NCI-H2107 treated with DMSO at 0.1 percent for 48 hours (cell line): ENCODE data around the gene DLK1.

Experiments used
- DNase-seq: peaks from one replicate; lab custom pipeline; 2025; ENCODE audit not compliant: unreplicated experiment; lab: John Stamatoyannopoulos, UW

Gene DLK1

DNA sequence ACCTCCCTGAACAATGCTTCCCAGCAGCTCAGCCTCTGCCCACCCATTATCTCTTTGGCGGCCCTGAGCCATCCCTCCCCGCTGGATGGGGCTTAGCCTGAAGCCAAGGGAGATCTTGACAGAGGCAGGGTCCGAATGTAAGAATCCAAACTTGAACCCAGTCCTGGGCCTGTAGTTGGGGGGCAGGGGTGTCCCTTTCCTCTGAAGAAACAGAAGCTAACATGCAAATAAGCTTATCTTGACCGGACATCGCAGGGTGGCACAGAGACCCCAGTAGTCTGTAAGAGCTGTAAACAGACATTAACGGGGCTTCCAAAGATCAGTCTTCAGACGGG lies 6.0 kb downstream of the DLK1 start:
- DNase-seq = no peak

DNA sequence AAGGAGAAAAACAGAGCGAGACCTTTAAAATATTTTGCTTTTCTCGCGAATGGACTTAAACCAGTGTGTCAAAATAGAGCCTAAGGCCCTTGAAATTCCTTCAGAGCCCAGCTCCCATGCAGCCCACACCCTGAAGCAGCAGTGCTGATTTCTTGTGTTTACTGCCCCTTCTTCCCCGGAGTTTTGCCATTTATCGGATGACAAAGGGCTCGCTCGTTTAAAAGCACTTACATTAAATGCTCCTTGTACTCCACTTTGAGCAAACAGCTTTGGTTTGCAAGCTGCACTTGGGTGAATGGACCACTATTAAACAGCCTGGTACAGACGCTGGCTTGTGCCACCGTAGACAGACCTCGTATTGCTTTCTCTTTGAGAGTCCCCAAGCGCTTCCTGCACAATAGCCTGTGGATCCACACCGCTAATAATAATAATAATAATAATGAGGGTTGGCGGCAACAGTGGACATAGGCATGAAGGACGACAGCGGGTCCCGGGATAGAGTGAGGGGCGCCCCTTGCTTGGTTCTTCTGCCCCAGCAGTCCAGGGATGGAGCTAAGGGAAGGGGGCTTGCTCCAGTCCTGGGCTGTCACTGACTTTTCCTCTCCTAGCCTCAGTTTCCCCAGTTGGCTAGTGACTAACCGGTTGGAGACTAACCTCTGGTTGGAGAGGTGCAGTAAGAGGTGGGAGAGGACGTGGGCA lies 6.6 kb downstream of the DLK1 start:
- DNase-seq = peak; percentile 69

DNA sequence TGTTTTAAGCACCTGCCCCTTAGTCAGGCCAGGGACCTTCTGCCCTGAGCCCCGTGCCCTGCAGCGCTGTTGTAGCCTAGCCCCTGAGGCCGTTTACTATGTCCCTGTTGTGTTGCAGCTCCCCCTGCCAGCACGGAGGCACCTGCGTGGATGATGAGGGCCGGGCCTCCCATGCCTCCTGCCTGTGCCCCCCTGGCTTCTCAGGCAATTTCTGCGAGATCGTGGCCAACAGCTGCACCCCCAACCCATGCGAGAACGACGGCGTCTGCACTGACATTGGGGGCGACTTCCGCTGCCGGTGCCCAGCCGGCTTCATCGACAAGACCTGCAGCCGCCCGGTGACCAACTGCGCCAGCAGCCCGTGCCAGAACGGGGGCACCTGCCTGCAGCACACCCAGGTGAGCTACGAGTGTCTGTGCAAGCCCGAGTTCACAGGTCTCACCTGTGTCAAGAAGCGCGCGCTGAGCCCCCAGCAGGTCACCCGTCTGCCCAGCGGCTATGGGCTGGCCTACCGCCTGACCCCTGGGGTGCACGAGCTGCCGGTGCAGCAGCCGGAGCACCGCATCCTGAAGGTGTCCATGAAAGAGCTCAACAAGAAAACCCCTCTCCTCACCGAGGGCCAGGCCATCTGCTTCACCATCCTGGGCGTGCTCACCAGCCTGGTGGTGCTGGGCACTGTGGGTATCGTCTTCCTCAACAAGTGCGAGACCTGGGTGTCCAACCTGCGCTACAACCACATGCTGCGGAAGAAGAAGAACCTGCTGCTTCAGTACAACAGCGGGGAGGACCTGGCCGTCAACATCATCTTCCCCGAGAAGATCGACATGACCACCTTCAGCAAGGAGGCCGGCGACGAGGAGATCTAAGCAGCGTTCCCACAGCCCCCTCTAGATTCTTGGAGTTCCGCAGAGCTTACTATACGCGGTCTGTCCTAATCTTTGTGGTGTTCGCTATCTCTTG lies 7.6 kb downstream of the DLK1 start:
- DNase-seq = no peak

DNA sequence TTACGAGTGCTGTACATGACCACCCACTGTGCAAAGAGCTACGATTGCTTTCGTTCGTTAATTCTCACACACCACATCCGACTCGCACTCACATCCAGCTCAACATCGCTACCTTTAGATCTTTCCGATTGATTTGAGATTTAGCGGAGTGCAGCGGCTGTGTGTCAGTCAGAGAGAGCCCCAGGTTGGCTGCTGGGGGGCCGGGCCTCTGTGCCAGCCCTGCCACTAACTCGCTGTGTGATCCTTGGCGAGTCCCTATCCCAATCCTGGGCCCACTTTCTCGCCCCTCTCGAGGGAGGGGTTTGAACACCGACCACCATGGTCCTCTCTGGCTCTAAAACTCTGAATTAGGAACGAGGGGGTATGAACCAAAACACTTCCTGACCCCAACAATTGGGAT lies 8.6 kb downstream of the DLK1 start:
- DNase-seq = no peak

DNA sequence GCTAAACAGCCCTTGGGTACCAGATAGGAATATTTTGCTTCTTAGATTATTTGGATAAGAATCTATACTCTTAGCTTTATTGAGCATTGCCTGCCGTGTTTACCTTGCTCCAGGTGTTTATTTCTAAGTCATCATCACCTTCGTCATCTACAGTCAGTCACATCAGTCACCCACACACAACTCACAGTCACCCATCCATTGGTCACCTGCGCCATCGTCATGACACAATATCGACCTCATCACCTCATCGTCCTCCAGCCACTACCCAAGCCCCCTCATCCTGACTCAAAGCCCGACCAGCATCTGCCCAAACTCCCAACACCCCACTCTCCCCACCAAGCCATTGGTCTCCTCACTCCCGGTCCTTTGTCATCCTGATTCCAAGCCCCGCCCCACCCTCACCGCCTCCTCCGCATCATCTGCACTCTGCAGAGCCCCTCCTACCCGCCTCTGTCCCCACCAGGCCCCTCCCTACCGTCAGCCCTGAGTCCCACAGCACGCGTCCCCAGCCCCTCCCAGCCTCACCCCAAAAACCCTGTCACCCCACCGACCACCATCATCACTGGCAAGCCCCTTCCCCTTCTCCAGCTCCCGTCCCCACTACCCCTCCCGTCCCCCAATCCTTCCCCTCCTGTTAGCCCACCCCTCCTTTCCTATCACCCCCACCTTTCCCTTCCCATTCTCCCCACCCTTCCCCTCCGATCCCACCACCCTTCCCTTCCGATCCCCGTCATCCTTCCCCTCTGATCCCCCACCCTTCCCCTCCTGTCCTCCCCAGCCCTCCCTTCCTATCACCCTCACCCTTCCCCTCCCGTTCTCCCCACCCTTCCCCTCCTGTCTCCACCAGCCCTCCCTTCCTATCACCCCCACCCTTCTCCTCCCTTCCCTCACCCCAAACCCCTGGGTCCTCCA lies 9.8 kb downstream of the DLK1 start:
- no peak for DNase-seq

DNA sequence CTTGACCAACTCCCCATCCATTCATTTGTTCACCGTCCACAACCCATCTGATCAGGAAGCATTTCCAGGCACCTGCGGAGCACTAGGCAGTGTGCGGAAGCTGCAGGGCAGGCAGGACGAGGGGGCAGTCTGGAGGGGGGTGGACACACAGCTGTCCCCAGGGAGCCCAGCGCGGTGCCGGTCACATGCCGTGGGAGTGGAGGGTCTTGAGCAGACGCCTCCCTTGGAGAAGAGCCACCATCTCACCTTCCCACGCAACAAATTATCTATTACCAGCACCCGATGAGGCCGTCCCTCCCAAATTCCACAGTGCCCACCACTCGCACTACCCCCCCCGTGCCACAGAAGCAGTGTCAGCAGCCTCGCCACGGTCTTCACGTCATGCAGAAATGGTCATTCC lies 10.8 kb downstream of the DLK1 start:
- no peak for DNase-seq

DNA sequence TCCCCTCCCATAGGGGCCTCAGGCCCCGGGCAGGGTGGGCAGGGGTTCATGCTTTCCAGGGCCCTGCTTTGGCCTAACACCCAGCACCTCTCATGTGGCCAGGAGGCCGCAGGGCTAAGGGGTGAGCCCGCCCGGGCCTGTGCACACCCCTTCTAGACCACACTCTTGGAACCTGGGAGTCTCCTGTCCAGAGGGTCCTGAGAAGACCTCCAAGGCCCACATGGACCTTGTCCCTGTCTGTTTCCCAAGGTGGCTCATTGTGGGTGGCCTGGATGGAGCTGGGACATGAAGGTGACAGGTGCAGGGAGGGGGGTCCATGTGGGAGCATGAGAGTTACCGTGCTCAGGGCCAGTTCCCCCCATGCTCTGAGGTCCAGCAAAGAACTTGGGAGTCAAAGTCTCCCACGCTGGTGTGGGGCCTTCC lies 11.6 kb downstream of the DLK1 start:
- no peak for DNase-seq

DNA sequence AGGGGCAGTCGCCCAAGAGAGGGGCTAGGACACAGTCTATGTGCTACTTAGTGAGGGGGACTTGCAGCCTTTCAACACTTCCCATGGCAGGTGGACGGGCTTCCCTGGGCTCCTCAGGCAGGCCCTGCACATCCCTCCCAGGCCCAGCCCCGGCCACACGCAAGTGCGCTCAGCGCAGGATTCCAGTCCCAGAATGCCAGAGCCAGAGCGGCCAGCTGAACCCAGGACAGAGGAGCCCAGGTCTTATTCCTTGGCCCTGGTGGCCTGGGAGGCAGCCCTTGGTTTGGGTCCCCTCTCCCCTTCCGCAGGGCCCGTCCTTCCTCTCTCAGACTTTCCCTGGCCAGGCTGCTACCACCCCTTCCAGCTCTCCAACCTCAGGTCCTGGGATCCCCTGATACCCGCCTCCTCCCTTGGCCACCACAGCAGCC lies 12.0 kb downstream of the DLK1 start:
- no peak for DNase-seq

DNA sequence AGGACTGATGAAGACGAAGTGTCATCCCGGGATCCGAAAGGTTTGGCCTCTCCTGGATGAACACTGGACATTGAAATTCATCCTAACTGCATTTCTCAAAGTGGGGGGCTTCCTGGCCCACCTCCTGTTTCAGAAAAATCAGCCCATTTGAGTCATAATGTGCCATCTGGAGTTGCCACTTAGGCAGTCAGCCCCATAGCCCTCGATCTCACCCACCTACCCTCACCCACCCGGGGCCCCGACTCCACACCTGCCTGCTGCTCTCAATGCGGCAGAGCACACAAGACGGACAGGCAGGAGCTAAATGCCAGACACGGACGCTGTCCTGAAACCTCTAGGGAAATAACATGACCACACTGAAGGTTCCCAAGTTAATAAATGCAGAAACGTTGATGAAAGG lies 12.6 kb downstream of the DLK1 start:
- no peak for DNase-seq

DNA sequence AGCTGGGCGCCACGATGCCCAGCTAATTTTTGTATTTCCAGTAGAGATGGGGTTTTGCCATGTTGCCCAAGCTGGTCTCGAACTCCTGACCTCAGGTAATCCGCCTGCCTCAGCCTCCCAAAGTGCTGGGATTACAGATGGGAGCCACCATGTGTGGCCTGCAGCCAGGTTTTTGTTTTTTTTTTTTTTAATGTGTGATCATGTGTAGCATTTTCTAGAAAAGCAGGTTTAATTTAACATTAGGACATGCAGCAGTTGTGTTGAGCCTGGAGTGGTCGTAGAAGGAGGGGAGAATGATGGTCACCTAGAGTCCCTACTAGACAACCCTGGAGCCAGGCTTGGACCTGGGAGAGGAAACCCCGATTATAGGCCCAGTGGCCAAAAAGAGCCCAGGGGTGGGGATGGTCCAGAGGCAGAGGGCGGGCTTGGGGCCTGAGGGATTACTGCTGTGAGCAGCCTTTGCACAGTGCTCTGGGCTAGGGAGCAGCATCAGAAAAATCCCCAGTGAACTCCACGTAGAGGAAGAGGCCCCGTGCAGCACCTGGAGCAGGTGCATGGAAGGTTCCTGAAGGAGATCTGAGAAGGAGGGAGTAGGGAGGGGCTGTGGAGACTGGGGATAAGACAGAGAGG lies 13.6 kb downstream of the DLK1 start:
- DNase-seq = no peak

DNA sequence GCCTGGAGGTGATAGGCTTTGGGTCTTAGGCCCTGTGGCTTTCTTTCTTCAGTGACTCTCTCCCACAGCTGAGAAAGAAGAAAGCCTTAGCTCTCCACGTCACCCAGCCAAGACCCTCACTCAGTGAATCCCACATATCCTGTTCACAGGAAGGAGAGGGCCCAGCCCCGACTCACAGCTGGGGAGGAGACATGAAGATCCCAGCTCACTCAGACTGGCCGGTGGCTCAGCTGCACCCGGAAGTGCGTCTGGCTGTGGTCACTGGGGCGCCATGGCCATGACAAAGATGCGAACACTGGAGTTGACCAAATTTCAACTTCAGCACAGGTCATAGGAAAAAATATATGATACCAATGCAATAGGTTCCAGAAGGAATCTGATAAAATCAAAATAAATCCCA lies 14.2 kb downstream of the DLK1 start:
- DNase-seq = no peak

DNA sequence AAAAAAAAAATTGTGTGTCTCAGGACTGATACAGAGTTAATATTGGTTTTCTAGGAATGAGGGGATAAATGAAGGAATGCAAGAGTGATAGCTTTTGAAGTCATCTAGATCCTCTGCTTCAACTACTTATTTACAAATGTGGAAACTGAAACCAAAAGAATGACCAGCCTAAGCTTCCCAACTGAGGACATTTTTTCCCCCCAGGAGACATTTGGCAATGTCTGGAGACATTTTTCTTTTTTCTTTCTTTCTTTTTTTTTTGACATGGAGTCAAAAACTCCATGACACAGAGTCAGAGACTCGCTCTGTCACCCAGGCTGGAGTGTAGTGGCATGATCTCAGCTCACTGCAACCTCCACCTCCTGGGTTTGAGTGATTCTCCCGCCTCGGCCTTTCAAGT lies 15.3 kb downstream of the DLK1 start:
- no peak for DNase-seq

DNA sequence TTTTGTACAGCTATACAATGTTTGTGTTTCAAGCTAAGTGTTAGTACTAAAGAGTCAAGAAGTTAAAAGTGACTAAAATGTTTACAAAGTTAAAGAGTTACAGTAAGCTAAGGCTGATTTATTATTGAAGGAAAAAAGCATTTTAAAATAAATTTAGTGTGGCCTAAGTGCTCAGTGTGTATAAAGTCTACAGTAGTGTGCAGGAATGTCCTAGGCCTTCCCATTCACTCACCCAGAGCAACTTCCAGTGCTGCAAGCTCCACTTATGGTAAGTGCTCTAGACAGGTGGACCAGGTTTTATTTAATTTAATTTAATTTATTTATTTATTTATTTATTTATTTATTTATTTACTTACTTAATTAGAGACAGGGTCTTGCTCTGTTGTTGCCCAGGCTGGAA lies 19.6 kb downstream of the DLK1 start:
- DNase-seq = no peak

DNA sequence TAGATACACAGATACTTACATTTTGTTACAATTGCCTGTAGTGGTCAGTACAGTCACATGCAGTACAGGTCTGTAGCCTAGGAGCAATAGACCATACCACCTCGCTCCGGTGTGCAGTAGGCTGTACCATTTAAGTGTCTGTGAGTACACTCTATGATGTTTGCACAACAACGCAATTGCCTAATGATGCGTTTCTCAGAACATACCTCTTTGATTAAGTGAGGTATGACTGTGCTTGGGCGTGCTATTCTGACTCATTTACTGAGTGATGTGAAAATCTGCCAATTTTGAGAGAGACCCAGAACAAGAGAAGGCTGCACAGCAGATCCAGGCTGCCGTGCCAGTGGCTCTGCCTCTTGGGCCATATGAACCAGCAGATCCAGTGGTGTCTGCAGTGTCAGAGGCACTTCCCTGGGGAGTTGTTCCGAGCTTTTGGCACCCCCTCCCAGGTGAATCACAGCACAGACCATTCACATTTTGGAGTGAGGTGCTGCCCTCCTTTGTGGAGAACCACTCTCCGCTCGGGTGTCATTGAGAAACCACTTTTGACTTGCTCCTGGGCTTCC lies 20.4 kb downstream of the DLK1 start:
- no peak for DNase-seq

DNA sequence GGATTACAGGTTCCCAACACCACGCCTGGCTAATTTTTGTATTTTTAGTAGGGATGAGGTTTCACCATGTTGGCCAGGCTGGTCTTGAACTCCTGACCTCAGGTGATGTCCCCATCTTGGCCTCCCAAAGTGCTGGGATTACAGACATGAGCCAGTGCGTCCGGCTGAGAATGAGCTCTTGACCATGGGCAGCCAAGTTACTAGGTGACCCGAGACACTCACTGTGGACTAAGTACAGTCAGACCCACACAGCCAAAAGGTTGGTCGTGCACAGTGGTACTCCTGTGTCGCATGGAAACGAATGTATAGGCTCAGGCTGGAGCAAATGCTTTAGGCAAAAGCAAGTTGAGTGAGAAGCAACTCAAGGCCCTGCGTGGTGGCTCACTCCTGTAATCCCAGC lies 21.0 kb downstream of the DLK1 start:
- DNase-seq = no peak

DNA sequence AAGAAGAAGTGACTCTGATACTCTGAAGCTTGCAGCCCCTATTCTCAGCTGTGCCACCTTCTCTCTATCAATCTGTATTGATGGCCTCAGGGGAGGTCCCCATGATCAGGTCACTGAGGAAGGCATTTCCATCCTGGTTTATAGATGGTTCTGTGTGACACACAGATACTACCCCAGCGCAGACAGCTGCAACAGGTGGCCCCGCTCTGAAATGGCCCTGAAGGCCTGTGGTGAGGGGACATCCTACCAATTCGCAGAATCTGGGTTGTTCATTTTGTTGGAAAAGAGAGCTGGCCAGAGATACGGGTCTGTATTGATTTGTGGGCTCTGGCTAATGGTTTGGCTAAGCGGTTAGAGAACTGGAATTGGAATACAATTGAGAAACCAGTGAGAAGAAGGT lies 21.7 kb downstream of the DLK1 start:
- DNase-seq = no peak

DNA sequence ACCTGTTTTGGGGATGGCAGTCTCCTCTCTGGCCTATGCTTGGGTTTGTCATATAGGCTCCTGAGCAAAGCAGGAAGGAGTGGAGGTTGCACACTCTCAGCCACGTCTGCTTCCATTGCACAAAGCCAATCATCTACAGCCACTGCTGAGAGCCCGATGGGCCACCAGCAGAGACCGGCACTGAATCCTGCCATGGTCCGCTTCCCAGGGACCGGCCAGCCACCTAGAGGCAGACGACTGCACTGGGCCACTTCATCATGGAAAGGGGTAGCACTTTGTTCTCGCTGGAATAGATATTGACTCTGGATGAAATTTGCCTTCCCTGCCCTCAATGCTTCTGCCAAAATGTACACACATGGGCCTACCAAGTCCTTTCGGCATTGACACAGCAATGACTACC lies 22.3 kb downstream of the DLK1 start:
- DNase-seq = no peak

DNA sequence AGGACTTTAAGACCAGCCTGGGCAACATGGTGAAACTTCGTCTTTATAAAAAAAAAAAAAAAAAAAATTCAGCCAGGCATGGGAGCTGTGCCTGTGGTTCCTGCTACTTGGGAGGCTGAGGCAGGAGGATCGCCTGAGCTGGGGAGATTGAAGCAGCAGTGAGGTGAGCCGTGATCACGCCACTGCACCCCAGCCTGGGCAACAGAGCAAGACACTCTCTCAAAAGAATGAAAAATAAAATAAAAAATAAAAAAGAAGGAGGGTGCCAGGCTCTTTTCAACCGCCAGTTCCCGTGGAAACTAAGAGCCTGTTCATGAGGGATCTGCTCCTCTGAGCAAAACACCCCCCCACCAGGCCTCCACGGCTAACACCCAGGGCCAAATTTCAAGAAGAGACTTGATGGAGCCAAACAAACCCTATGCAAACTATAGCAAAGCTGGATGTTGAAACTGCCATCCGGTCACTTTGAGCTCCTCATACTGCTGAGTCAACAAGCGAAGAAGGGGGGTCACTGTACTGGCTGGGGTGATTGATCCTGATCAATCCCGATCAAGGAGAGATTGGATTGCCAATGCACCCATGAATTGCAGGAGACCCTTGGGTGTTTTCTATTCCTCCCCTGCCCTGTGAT lies 23.4 kb downstream of the DLK1 start:
- DNase-seq = no peak

DNA sequence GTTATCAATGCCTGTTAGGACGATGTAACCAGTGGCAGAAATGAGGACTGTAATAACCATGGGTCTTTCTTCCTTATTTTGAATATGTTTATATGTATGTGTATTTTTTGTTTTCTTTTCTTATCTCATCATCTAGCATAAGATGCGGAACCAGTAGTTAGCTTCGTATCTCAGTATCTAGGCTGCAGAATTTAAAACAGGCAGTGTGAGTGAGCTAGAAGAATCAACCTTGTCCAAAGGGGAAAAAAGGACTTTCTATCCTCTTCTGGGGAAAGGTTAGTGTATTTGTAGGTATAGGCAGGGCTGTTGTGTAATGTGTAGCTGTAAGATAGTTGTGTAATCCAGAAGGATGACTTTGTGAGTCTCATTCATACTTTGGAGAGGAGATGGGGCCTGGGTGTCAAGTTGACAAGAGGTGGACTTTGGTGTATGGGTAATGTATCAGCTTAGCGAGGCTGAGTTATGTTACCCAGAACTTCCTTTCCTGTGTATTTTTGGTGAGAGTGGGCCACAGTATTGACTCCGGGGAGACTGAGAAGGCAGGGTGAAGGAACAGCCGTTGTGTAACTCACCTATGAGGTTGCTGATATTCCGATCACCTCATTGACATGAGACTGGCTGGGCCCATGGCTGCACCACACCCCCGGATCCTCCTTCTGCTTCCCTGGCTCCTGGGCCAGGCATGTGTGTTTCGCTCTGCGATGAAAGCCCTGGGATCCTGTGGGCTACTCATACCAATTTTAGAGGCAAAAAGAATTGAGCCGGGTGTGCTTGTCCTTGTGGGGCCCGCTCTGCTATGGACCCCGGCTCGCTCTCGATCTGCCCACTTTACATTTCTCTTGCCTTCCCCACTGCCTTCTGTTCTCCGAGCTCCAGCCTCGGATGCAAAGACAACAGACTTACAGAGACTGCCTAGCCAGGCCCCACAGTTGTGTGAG lies 24.3 kb downstream of the DLK1 start:
- no peak for DNase-seq
